ENCODE results near the gene SHC3.

The SHC3 gene

DNA sequence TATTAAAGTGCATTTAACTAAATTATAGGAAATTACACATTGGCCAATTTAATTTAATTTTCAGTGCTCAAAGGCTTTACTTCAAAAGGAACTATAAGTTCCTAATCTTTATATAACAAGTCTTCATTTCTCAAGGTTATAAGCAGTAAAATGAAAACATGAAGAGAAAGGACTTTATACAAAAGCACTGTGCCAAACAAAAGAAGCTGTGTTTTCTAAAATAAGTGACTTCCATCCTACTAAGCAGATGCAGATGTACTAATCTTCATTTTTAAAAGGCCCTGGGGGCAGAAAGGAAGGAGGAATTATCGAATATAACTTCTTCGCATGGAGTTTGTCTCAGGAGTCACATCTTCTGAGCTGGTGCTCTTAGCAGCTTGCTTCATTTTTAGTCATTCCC, 81.4 kb downstream of the SHC3 start:
- no peak for DNase-seq (ENCODE audit: low read depth)
- H3K4me3 ChIP-seq (replicated peaks; ENCODE audit: low read depth, low read length), result no peak overlapping the region
- TF ChIP-seq, protein P1, sequence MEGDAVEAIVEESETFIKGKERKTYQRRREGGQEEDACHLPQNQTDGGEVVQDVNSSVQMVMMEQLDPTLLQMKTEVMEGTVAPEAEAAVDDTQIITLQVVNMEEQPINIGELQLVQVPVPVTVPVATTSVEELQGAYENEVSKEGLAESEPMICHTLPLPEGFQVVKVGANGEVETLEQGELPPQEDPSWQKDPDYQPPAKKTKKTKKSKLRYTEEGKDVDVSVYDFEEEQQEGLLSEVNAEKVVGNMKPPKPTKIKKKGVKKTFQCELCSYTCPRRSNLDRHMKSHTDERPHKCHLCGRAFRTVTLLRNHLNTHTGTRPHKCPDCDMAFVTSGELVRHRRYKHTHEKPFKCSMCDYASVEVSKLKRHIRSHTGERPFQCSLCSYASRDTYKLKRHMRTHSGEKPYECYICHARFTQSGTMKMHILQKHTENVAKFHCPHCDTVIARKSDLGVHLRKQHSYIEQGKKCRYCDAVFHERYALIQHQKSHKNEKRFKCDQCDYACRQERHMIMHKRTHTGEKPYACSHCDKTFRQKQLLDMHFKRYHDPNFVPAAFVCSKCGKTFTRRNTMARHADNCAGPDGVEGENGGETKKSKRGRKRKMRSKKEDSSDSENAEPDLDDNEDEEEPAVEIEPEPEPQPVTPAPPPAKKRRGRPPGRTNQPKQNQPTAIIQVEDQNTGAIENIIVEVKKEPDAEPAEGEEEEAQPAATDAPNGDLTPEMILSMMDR (IDR thresholded peaks at IDR 0.05; ENCODE audit: low read length, missing control alignments), result no peak

DNA sequence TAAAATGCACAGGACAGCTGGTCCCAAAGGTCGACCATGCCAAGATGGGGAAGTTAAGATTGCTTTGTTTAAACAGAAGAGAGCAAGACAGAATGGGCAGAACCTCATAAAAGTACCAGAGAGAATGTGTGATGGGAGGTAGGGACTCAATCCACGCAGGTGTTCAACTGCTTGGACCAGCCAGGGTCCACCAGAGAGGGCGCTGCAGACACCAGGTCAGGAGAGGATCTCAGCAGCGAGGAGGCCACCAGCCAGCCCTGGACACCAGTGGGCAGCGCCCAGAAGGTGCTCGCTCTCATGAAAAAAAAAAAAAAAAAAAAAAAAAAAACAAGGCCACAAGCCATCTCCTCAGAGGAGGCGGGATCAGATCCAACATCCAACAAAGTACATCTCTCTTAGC, 81.8 kb downstream of the SHC3 start:
- TF ChIP-seq, protein P1 (IDR thresholded peaks at IDR 0.05; ENCODE audit: low read length, missing control alignments), result no peak
- no peak overlapping the region for H3K4me3 ChIP-seq (replicated peaks; ENCODE audit: low read depth, low read length)
- DNase-seq (ENCODE audit: low read depth), result no peak

DNA sequence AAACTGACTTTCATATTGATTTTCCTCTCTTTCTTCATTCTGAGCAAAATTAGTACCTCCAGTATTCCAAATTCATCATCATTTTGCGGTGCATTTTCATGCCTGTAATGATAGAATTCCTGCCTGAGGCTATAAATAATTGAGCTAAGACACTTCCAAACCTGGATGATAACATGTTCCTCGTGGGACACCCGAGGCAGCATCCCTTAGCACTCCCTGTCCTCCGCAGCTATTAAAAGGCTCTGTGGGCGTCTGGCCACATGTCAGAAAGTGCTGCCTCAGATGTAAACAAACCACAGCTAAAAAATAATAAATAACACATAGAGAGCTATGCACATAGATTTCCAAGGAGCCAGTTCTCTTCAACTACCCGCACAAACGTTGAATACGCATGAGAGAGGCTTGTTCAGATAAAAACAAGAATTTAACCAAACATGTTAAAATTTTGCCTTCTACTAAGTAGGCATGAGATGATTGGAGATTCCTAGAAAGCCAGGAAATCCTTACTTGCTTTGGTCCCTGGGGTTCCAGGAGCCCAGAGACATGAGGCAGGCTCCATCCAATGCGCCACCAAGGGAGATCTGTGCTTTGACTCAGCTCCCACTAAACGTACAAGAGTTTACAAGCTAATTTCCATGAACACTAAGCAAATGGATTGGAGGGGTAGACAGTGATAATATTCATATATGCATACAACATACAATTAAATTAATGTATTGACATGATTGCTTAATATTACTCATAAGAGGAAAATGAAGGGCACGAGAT, 82.7 kb downstream of the SHC3 start:
- DNase-seq (ENCODE audit: low read depth), result no peak
- no peak overlapping the region for H3K4me3 ChIP-seq (replicated peaks; ENCODE audit: low read depth, low read length)
- TF ChIP-seq, protein P1 (IDR thresholded peaks at IDR 0.05; ENCODE audit: low read length, missing control alignments), result no peak

DNA sequence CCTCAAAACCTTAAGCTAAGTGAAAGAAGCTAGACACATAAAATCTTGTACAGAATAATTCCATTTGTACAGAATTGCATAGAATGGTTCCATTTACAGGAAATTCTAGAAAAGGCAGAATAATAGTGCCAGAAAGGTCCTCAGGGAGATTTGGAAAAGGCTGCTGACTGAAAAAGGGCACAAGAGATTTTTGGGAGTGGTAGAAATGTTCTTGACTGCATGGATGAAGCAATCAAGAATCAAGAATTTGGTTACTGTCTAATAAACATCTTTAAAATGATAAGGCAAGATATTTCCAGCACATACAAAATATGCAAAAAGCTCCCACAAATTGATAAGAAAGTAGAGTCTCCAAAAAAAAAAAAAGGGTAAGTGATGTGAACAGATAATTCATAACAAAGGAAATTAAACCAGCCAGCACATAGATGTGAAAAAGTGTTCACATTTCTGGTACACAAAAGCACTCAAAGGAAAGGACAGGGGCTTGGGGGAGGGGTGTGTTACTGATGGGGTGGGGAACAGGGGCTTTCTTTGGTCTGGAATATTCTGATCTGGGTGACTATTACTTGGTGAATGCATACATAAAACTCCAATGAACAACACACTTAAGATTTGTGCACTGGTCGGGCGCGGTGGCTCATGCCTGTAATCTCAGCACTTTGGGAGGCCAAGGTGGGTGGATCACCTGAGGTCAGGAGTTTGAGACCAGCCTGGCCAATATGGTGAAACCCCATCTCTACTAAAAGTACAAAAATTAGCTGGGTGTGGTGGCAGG, 85.2 kb downstream of the SHC3 start:
- no peak overlapping the region for H3K4me3 ChIP-seq (replicated peaks; ENCODE audit: low read depth, low read length)
- TF ChIP-seq, protein P1 (IDR thresholded peaks at IDR 0.05; ENCODE audit: low read length, missing control alignments), result no peak
- DNase-seq (ENCODE audit: low read depth), result no peak

DNA sequence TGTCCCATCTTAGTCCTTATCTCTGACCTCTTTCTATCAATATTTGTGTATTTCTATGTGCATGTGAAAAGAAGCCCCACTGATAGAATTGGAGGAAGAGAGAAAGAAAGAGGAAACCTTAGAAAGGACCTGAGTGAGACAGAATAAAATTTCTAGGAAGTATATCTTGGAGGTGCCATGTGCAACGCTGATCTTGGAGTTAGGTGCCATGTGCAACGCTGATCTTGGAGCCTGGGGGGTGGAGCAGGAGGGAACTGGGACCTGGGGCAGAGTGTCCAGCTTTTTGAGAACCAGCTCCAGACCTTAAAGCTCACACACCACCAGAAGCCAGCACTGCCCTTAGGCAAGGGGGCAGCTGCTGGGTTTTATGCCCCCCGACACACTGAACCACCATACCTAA, 89.4 kb downstream of the SHC3 start:
- no peak overlapping the region for H3K4me3 ChIP-seq (replicated peaks; ENCODE audit: low read depth, low read length)
- TF ChIP-seq, protein P1 (IDR thresholded peaks at IDR 0.05; ENCODE audit: low read length, missing control alignments), result no peak
- no peak for DNase-seq (ENCODE audit: low read depth)

DNA sequence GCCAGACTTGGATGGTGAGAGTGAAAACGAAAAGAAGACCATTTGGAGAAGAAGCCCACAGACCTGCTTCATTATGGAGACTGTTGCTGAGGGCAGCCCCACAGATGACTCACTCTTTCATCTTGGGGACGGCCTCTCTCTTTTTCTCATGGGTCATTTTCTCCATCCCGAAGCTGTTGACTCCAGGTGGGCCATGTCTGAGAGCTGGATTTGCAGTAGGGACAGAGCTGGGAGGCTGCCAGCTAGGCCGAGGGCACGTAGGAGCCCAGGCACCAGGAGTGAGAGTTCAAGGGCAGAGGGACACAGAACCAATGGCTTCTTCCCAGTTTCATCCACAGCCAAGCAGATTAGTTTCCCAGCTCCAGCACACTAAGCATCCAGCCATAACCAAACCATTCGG, 95.0 kb downstream of the SHC3 start:
- TF ChIP-seq, protein P1 (IDR thresholded peaks at IDR 0.05; ENCODE audit: low read length, missing control alignments), result no peak
- no peak for DNase-seq (ENCODE audit: low read depth)
- H3K4me3 ChIP-seq (replicated peaks; ENCODE audit: low read depth, low read length), result no peak overlapping the region
